HCT116 (cell line): Measurements from ENCODE around the gene SNX9. TPM values are rescaled to one million over a fixed set of nuclear protein-coding genes. Genes with fewer than 3 reads are reported as not detected.

Source experiments
- ATAC-seq: fragments of 200-7000 bp; cut with Tn5 transposase; 2 replicates; pipeline ENCODE4 v1.9.1; 2020; ENCODE audit warnings: mild to moderate bottlenecking, moderate library complexity
- BruUV-seq: library from RNA; stranded (reverse); fragments of 400-500 nt; replicated peaks from 2 replicates; lab custom pipeline; 2021; lab: Mats Ljungman, UMichigan
- CTCF ChIA-PET: fragments of 300-600 bp; sonication (Branson Sonifier 250); formaldehyde crosslinking; loops from one replicate; lab custom pipeline; 2021; ENCODE audit warnings: antibody characterized with exemption; lab: Charles Lee
- POLR2A ChIA-PET: fragments of 300-600, 350-600 bp; sonication (Branson Sonifier 250); formaldehyde crosslinking; loops from one replicate; lab custom pipeline; 2021; ENCODE audit warnings: antibody characterized with exemption; lab: Charles Lee
- RAD21 ChIA-PET, 2 experiments: fragments of 300-600 bp; sonication (Branson Sonifier 250); formaldehyde crosslinking; loops; one replicate each; lab custom pipeline; 2023; ENCODE audit warnings: low total read pairs in 2 of 2; ENCODE audit not compliant: uncharacterized antibody in 2 of 2, unreplicated experiment in 2 of 2, low non-redundant PET in 1 of 2; lab: Charles Lee
- DNase-seq: peaks from one replicate; pipeline ENCODE4 v3.0.0-alpha.2; 2010; ENCODE audit warnings: low read depth, low spot score
- H2AFZ ChIP-seq: fragments of 200-600 bp; shearing (Covaris generic), sonication (generic); 2 replicates; pipeline ENCODE4 v1.6.1; 2017; ENCODE audit warnings: low read depth, mixed run types, mixed read lengths, antibody characterized with exemption, low read length; ENCODE audit not compliant: poor library complexity, severe bottlenecking
- H3K27ac ChIP-seq: 2 replicates; pipeline ENCODE4 v1.5.1; 2012; ENCODE audit warnings: low read depth, low read length
- H3K27me3 ChIP-seq: fragments of 200-600 bp; sonication (generic); 2 replicates; pipeline ENCODE4 v1.6.1; 2016; ENCODE audit warnings: mixed run types, low read length, mixed read lengths; ENCODE audit not compliant: insufficient read depth
- H3K36me3 ChIP-seq, 2 experiments: fragments of 200-500 bp in 1 of 2; fragments of 200-600 bp in 1 of 2; sonication (Bioruptor generic) in 1 of 2; sonication (generic) in 1 of 2; 2 replicates each; pipeline versions ENCODE4 v1.5.1 to v1.6.1; 2014 to 2016; ENCODE audit warnings: low read length in 2 of 2, inconsistent platforms in 1 of 2, mixed read lengths in 1 of 2, mixed run types in 1 of 2; ENCODE audit not compliant: insufficient read depth in 2 of 2, control insufficient read depth in 1 of 2
- H3K4me1 ChIP-seq, 2 experiments: fragments of 200-600 bp in 1 of 2; sonication (generic) in 1 of 2; 2 replicates each; pipeline versions ENCODE4 v1.5.1 to v1.6.1; 2012 to 2017; ENCODE audit warnings: low read length in 2 of 2, inconsistent platforms in 1 of 2, mild to moderate bottlenecking in 1 of 2, mixed read lengths in 1 of 2, mixed run types in 1 of 2, moderate library complexity in 1 of 2; ENCODE audit not compliant: insufficient read depth in 2 of 2, control insufficient read depth in 1 of 2
- H3K4me2 ChIP-seq: fragments of 200-600 bp; sonication (generic); 2 replicates; pipeline ENCODE4 v1.6.1; 2017; ENCODE audit warnings: mixed run types, low read length, mixed read lengths
- H3K4me3 ChIP-seq, 2 experiments: fragments of 200-600 bp in 1 of 2; sonication (generic) in 1 of 2; replicated peaks in 1 of 2; 2 replicates each; pipeline ENCODE4 v1.5.1; 2011 to 2016; ENCODE audit warnings: low read length in 2 of 2, control low read depth in 1 of 2, low read depth in 1 of 2, mild to moderate bottlenecking in 1 of 2, mixed read lengths in 1 of 2, mixed run types in 1 of 2
- H3K79me2 ChIP-seq: fragments of 200-600 bp; sonication (generic); 2 replicates; pipeline ENCODE4 v1.6.1; 2017; ENCODE audit warnings: mild to moderate bottlenecking, mixed run types, low read length, moderate library complexity, mixed read lengths; ENCODE audit not compliant: insufficient read depth
- H3K9ac ChIP-seq: fragments of 200-600 bp; sonication (generic); 2 replicates; pipeline ENCODE4 v1.6.1; 2016; ENCODE audit warnings: low read length, mixed read lengths
- H3K9me2 ChIP-seq: fragments of 200-600 bp; sonication (generic), shearing (Covaris generic); 2 replicates; pipeline ENCODE4 v1.6.1; 2017; ENCODE audit warnings: mixed run types, mild to moderate bottlenecking, moderate library complexity; ENCODE audit not compliant: insufficient read depth
- H3K9me3 ChIP-seq, 2 experiments: fragments of 200-500 bp in 1 of 2; fragments of 200-600 bp in 1 of 2; sonication (Bioruptor generic) in 1 of 2; sonication (generic) in 1 of 2; 2 replicates each; pipeline ENCODE4 v1.6.1; 2014 to 2017; ENCODE audit warnings: low read length in 2 of 2, mixed read lengths in 2 of 2, inconsistent platforms in 1 of 2, low read depth in 1 of 2, mild to moderate bottlenecking in 1 of 2, mixed run types in 1 of 2, moderate library complexity in 1 of 2; ENCODE audit not compliant: control insufficient read depth in 1 of 2, insufficient read depth in 1 of 2
- H4K20me1 ChIP-seq: fragments of 200-600 bp; sonication (generic), shearing (Covaris generic); 2 replicates; pipeline ENCODE4 v1.6.1; 2017; ENCODE audit warnings: mixed run types, mild to moderate bottlenecking, moderate library complexity; ENCODE audit not compliant: insufficient read depth
- ATF3 ChIP-seq: IDR thresholded peaks from 2 replicates; pipeline ENCODE4 v1.6.1; 2012
- CBX3 ChIP-seq: IDR thresholded peaks from 2 replicates; pipeline ENCODE4 v1.6.1; 2012; ENCODE audit warnings: low read depth
- CEBPB ChIP-seq: IDR thresholded peaks from 2 replicates; pipeline ENCODE4 v1.6.1; 2012; ENCODE audit warnings: low read depth
- EGR1 ChIP-seq: IDR thresholded peaks from 2 replicates; pipeline ENCODE4 v1.6.1; 2012; ENCODE audit warnings: low read depth
- EZH2 ChIP-seq: fragments of 200-600 bp; sonication (generic); IDR thresholded peaks from 2 replicates; pipeline ENCODE4 v1.6.1; 2017; ENCODE audit warnings: antibody characterized with exemption, mixed run types
- POLR2A ChIP-seq: IDR thresholded peaks from 2 replicates; pipeline ENCODE4 v1.7.0; 2011; ENCODE audit warnings: borderline replicate concordance; ENCODE audit not compliant: insufficient read depth, insufficient read length; ENCODE audit errors: extremely low read depth
- POLR2AphosphoS5 ChIP-seq: IDR thresholded peaks from 2 replicates; pipeline ENCODE4 v1.6.1; 2011; ENCODE audit warnings: mild to moderate bottlenecking, low read depth, low read length, moderate library complexity
- SRF ChIP-seq: IDR thresholded peaks from 2 replicates; pipeline ENCODE4 v1.6.1; 2012; ENCODE audit warnings: low read depth
- YY1 ChIP-seq: IDR thresholded peaks from 2 replicates; pipeline ENCODE4 v1.6.1; 2011; ENCODE audit warnings: low read length, low read depth, moderate library complexity, mild to moderate bottlenecking; ENCODE audit not compliant: insufficient replicate concordance; ENCODE audit errors: extremely low read depth
- ZFX ChIP-seq: fragments of 450-650 bp; IDR thresholded peaks from 2 replicates; pipeline ENCODE4 v1.6.1; 2017
- intact Hi-C: fragments of 100-400 bp; cut with micrococcal nuclease; formaldehyde crosslinking; loops from 2 replicates; pipeline ENCODE4 v1.10.0; 2022
- total RNA-seq: library from RNA; stranded (reverse); gene quantifications from one replicate; pipeline ENCODE4 v1.2.1, GENCODE V29; 2021; ENCODE audit not compliant: unreplicated experiment
- TF ChIP-seq, protein P1 (sequence below): IDR thresholded peaks from 2 replicates; pipeline ENCODE4 v1.6.1; 2011; ENCODE audit warnings: mild to moderate bottlenecking, low read length, moderate library complexity; ENCODE audit not compliant: insufficient replicate concordance; ENCODE audit errors: extremely low read depth

SNX9 gene
- total RNA-seq, 1 experiment from 2014 or later, result 42.5 TPM

- no TSS peak for BruUV-seq
Observed at GRCh38 chr6:157881342-157881741, 58.3 kb downstream of the SNX9 start.

More at GRCh38 chr6:157881342-157881741, 58.3 kb downstream of the SNX9 start:
- H3K27me3 ChIP-seq, result no peaks in the 10 kb centered on the region
- H2AFZ ChIP-seq, result no peak overlapping the region
- DNase-seq (no peak), ATAC-seq (no peak)
- no peaks in the 10 kb centered on the region for H4K20me1 ChIP-seq
- intact Hi-C loops, result no loop called here
- no peak overlapping the region for H3K4me3 ChIP-seq
- no peaks in the 10 kb centered on the region for H3K79me2 ChIP-seq
- H3K9me2 ChIP-seq, result no peaks in the 10 kb centered on the region
- CTCF ChIA-PET, result interaction anchor here (1.2 kb wide), 1 partner anchor 118 kb away, joined by 3 read pairs; no protein-coding TSS in a partner anchor
- H3K36me3 ChIP-seq, result peaks cover 2 to 6% of the 10 kb centered on the region in 2 experiments; a peak in 2 of 4 replicates
- RAD21 ChIA-PET, result no interaction called here
- H3K9ac ChIP-seq, result no peak overlapping the region
- no peaks in the 10 kb centered on the region for H3K9me3 ChIP-seq
- POLR2A ChIA-PET, result interaction anchor here (1.0 kb wide), 1 partner anchor 24 kb away, joined by 3 read pairs; no protein-coding TSS in a partner anchor
- no peak overlapping the region for H3K27ac ChIP-seq
- no peak for TF ChIP-seq SRF
- no peak for TF ChIP-seq ZFX
- TF ChIP-seq ATF3, result no peak
- TF ChIP-seq CEBPB, result no peak
- no peak for TF ChIP-seq YY1
- no peak for TF ChIP-seq EZH2
- TF ChIP-seq POLR2A, result no peak
- no peak for TF ChIP-seq POLR2AphosphoS5
- TF ChIP-seq EGR1, result no peak
- no peak for TF ChIP-seq CBX3
- TF ChIP-seq, protein P1, sequence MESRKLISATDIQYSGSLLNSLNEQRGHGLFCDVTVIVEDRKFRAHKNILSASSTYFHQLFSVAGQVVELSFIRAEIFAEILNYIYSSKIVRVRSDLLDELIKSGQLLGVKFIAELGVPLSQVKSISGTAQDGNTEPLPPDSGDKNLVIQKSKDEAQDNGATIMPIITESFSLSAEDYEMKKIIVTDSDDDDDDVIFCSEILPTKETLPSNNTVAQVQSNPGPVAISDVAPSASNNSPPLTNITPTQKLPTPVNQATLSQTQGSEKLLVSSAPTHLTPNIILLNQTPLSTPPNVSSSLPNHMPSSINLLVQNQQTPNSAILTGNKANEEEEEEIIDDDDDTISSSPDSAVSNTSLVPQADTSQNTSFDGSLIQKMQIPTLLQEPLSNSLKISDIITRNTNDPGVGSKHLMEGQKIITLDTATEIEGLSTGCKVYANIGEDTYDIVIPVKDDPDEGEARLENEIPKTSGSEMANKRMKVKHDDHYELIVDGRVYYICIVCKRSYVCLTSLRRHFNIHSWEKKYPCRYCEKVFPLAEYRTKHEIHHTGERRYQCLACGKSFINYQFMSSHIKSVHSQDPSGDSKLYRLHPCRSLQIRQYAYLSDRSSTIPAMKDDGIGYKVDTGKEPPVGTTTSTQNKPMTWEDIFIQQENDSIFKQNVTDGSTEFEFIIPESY, result no peak
- H3K4me1 ChIP-seq, result no peaks in the 10 kb centered on the region
- H3K4me2 ChIP-seq, result no peak overlapping the region
